SJCRH30 (cell line): Measurements from ENCODE around the gene EHHADH. TPM values are rescaled to one million over a fixed set of nuclear protein-coding genes. Genes with fewer than 3 reads are reported as not detected.
A peak's percentile ranks its signal among the peaks of the same experiment; 100 is the strongest.
"Not testable (repeated sequence)": the region's sequence is repeated elsewhere in the genome, so short reads cannot be mapped to it uniquely, and the experiment has no call there.

Source experiments
- DNase-seq, 2 experiments: peaks; one replicate each; pipeline ENCODE4 v3.0.0-alpha.2; 2015 to 2020
- H3K27ac ChIP-seq: fragments of 250-450 bp; sonication (Bioruptor Pico); 2 replicates; pipeline ENCODE4 v1.5.1; 2020; ENCODE audit warnings: mild to moderate bottlenecking, moderate library complexity
- H3K27me3 ChIP-seq: fragments of 250-450 bp; sonication (Bioruptor Pico); 2 replicates; pipeline ENCODE4 v1.5.1; 2020; ENCODE audit warnings: mild to moderate bottlenecking, moderate library complexity
- H3K36me3 ChIP-seq: fragments of 250-450 bp; sonication (Bioruptor Pico); 2 replicates; pipeline ENCODE4 v1.5.1; 2020; ENCODE audit warnings: mild to moderate bottlenecking, moderate library complexity
- H3K4me1 ChIP-seq: fragments of 250-450 bp; sonication (Bioruptor Pico); 2 replicates; pipeline ENCODE4 v1.5.1; 2020; ENCODE audit warnings: mild to moderate bottlenecking, moderate library complexity
- H3K4me3 ChIP-seq: fragments of 250-450 bp; sonication (Bioruptor Pico); 2 replicates; pipeline ENCODE4 v1.5.1; 2020; ENCODE audit warnings: mild to moderate bottlenecking, moderate library complexity
- H3K9me3 ChIP-seq: fragments of 250-450 bp; sonication (Bioruptor Pico); replicated peaks from 2 replicates; pipeline ENCODE4 v1.5.1; 2020; ENCODE audit warnings: mild to moderate bottlenecking, moderate library complexity
- total RNA-seq: library from RNA; depleted of rRNA; stranded (reverse); fragments of >200 nt; shearing (Covaris generic); gene quantifications from 2 replicates; pipeline ENCODE4 v1.2.3, GENCODE V29; 2014; rRNA removed

EHHADH gene
- 3.4 and 5.7 TPM in 2 replicates for total RNA-seq

GRCh38 chr3:185253645-185254410 lies at the start of gene EHHADH:
TSS of gene EHHADH (minus strand) at chr3:185254049. CDS start at chr3:185254022, 27 bp downstream.
- H3K36me3 ChIP-seq: no peaks in the 10 kb centered on the region
- peak within 1 kb of the TSS; percentile 42; the same call in 1 of the 2 replicates for H3K27ac ChIP-seq

GRCh38 chr3:185299918-185300426 lies 46.1 kb upstream of the EHHADH start:
- DNase-seq, H3K27me3 ChIP-seq, H3K4me3 ChIP-seq, H3K4me1 ChIP-seq, H3K36me3 ChIP-seq, H3K9me3 ChIP-seq, H3K27ac ChIP-seq: not testable (repeated sequence)

More at GRCh38 chr3:185253645-185254410, at the start of gene EHHADH:
- peak; percentile 63 to 70 for DNase-seq
- Histone ChIP-seq H3K4me1 (0 out of 2 replicates have a peak, but pooled peaks cover 4% of the 10 kb centered on the region), H3K4me3 (peak within 1 kb of the TSS; percentile 72), H3K27me3 (no peaks in the 10 kb centered on the region), H3K9me3 (0 out of 2 replicates have a peak, but pooled peaks cover 3% of the 10 kb centered on the region)

- no peak for DNase-seq
- Histone ChIP-seq H3K4me3 (no peak overlapping the region), H3K4me1 (no peaks in the 10 kb centered on the region), H3K36me3 (no peaks in the 10 kb centered on the region), H3K27ac (no peak overlapping the region), H3K9me3 (no peaks in the 10 kb centered on the region), H3K27me3 (no peaks in the 10 kb centered on the region)
Observed at GRCh38 chr3:185297867-185298266, 44.0 kb upstream of the EHHADH start.

- H3K27ac ChIP-seq: no peak overlapping the region
- no peak overlapping the region for H3K4me3 ChIP-seq
- no peaks in the 10 kb centered on the region for H3K27me3 ChIP-seq
- H3K9me3 ChIP-seq: no peaks in the 10 kb centered on the region
- H3K36me3 ChIP-seq: peaks cover 2% of the 10 kb centered on the region; the same call in 1 of the 2 replicates
- no peaks in the 10 kb centered on the region for H3K4me1 ChIP-seq
- no peak for DNase-seq
Observed at GRCh38 chr3:185292238-185292637, 38.4 kb upstream of the EHHADH start.

- H3K9me3 ChIP-seq: no peaks in the 10 kb centered on the region
- peaks cover 7% of the 10 kb centered on the region for H3K36me3 ChIP-seq
- DNase-seq: no peak
- H3K27me3 ChIP-seq: no peaks in the 10 kb centered on the region
- no peak overlapping the region for H3K4me3 ChIP-seq
- no peak overlapping the region for H3K27ac ChIP-seq
- H3K4me1 ChIP-seq: no peaks in the 10 kb centered on the region
Observed at GRCh38 chr3:185290266-185290665, 36.4 kb upstream of the EHHADH start.

GRCh38 chr3:185283374-185283935 lies 29.6 kb upstream of the EHHADH start:
- DNase-seq: no peak
- H3K9me3 ChIP-seq: no peaks in the 10 kb centered on the region
- H3K4me3 ChIP-seq: peak overlapping the region; percentile 74
- H3K36me3 ChIP-seq: peaks cover 5% of the 10 kb centered on the region; the same call in 1 of the 2 replicates
- no peaks in the 10 kb centered on the region for H3K27me3 ChIP-seq
- peaks cover 9% of the 10 kb centered on the region; the same call in 1 of the 2 replicates for H3K4me1 ChIP-seq
- H3K27ac ChIP-seq: no peak overlapping the region

- no peaks in the 10 kb centered on the region for H3K9me3 ChIP-seq
- H3K27ac ChIP-seq: peak overlapping the region; percentile 18; the same call in 1 of the 2 replicates
- H3K27me3 ChIP-seq: no peaks in the 10 kb centered on the region
- H3K4me1 ChIP-seq: peaks cover 9% of the 10 kb centered on the region; the same call in 1 of the 2 replicates
- peaks cover 5% of the 10 kb centered on the region; the same call in 1 of the 2 replicates for H3K36me3 ChIP-seq
- H3K4me3 ChIP-seq: peak overlapping the region; percentile 74
- DNase-seq: peak; percentile 91
Observed at GRCh38 chr3:185282696-185283373, 29.0 kb upstream of the EHHADH start.

- Histone ChIP-seq H3K27ac (no peak overlapping the region), H3K4me3 (no peak overlapping the region), H3K36me3 (0 out of 2 replicates have a peak, but pooled peaks cover under 1% of the 10 kb centered on the region), H3K27me3 (no peaks in the 10 kb centered on the region), H3K9me3 (no peaks in the 10 kb centered on the region), H3K4me1 (peaks cover 9% of the 10 kb centered on the region; the same call in 1 of the 2 replicates)
- DNase-seq: peak; percentile 21 to 80
Observed at GRCh38 chr3:185280572-185281365, 26.9 kb upstream of the EHHADH start.

GRCh38 chr3:185279587-185280138 lies 25.8 kb upstream of the EHHADH start:
- Histone ChIP-seq H3K27me3 (no peaks in the 10 kb centered on the region), H3K27ac (no peak overlapping the region), H3K36me3 (no peaks in the 10 kb centered on the region), H3K9me3 (no peaks in the 10 kb centered on the region), H3K4me1 (peaks cover 9% of the 10 kb centered on the region; the same call in 1 of the 2 replicates), H3K4me3 (no peak overlapping the region)
- no peak for DNase-seq

GRCh38 chr3:185276415-185276814 lies 22.6 kb upstream of the EHHADH start:
- Histone ChIP-seq H3K27me3 (no peaks in the 10 kb centered on the region), H3K36me3 (no peaks in the 10 kb centered on the region), H3K4me3 (no peak overlapping the region), H3K9me3 (no peaks in the 10 kb centered on the region), H3K4me1 (0 out of 2 replicates have a peak, but pooled peaks cover 5% of the 10 kb centered on the region), H3K27ac (no peak overlapping the region)
- no peak for DNase-seq

GRCh38 chr3:185272033-185272432 lies 18.2 kb upstream of the EHHADH start:
- no peak for DNase-seq
- Histone ChIP-seq H3K36me3 (no peaks in the 10 kb centered on the region), H3K4me3 (no peak overlapping the region), H3K27me3 (no peaks in the 10 kb centered on the region), H3K4me1 (no peaks in the 10 kb centered on the region), H3K27ac (no peak overlapping the region), H3K9me3 (no peaks in the 10 kb centered on the region)

- Histone ChIP-seq H3K27me3 (no peaks in the 10 kb centered on the region), H3K36me3 (no peaks in the 10 kb centered on the region), H3K4me1 (no peaks in the 10 kb centered on the region), H3K27ac (no peak overlapping the region), H3K4me3 (no peak overlapping the region), H3K9me3 (no peaks in the 10 kb centered on the region)
- DNase-seq: no peak
Observed at GRCh38 chr3:185270956-185271332, 17.1 kb upstream of the EHHADH start.

GRCh38 chr3:185270262-185270955 lies 16.6 kb upstream of the EHHADH start:
- no peaks in the 10 kb centered on the region for H3K36me3 ChIP-seq
- no peaks in the 10 kb centered on the region for H3K4me1 ChIP-seq
- peak; percentile 36 to 68 for DNase-seq
- H3K9me3 ChIP-seq: no peaks in the 10 kb centered on the region
- H3K27me3 ChIP-seq: no peaks in the 10 kb centered on the region
- no peak overlapping the region for H3K4me3 ChIP-seq
- no peak overlapping the region for H3K27ac ChIP-seq
